Upper lobe of left lung (tissue), 6 donors: ENCODE results near the gene KRTAP5-2. TPM values are rescaled to one million over a fixed set of nuclear protein-coding genes. Genes with fewer than 3 reads are reported as not detected.

Experiments
- ATAC-seq, 2 donors: fragments of 200-7000 bp; cut with Tn5 transposase; one replicate each; pipeline ENCODE4 v1.9.1; 2022; ENCODE audit warnings: mild to moderate bottlenecking in 2 of 2, moderate library complexity in 2 of 2; ENCODE audit not compliant: low FRiP score in 2 of 2
- DNase-seq, 2 donors: peaks; one replicate each; pipeline ENCODE4 v3.0.0-alpha.2; 2019 to 2020
- H3K27ac ChIP-seq, 4 donors: fragments of 200-600 bp; sonication (generic); one replicate each; pipeline ENCODE4 v1.5.1; 2016 to 2019
- H3K27me3 ChIP-seq, 4 donors: fragments of 200-600 bp; sonication (generic); one replicate each; pipeline ENCODE4 v1.5.1; 2017 to 2019
- H3K36me3 ChIP-seq, 4 donors: fragments of 200-600 bp; sonication (generic); one replicate each; pipeline ENCODE4 v1.5.1; 2016 to 2019
- H3K4me1 ChIP-seq, 4 donors: fragments of 200-600 bp; sonication (generic); one replicate each; pipeline ENCODE4 v1.5.1; 2018 to 2019
- H3K4me3 ChIP-seq, 4 donors: fragments of 200-600 bp; sonication (generic); one replicate each; pipeline ENCODE4 v1.5.1; 2017 to 2019; ENCODE audit warnings: mild to moderate bottlenecking in 2 of 4, moderate library complexity in 1 of 4
- H3K9me3 ChIP-seq, 4 donors: fragments of 200-600 bp; sonication (generic); one replicate each; pipeline ENCODE4 v1.5.1; 2018 to 2019
- CTCF ChIP-seq, 6 experiments: fragments of 450-650 bp in 4 of 6; fragments of 200-600 bp in 2 of 6; sonication (generic) in 2 of 6; IDR thresholded peaks; one replicate each; pipeline ENCODE4 v1.5.1; 2016 to 2019; ENCODE audit warnings: antibody characterized with exemption in 6 of 6
- EP300 ChIP-seq, 4 donors: sonication (generic); formaldehyde crosslinking; IDR thresholded peaks; one replicate each; pipeline ENCODE4 v1.5.1; 2017; ENCODE audit warnings: antibody characterized with exemption in 4 of 4, control low read depth in 2 of 4
- POLR2A ChIP-seq, 4 donors: fragments of 450-650 bp; IDR thresholded peaks; one replicate each; pipeline ENCODE4 v1.5.1; 2016 to 2017; ENCODE audit warnings: antibody characterized with exemption in 4 of 4, mild to moderate bottlenecking in 2 of 4
- POLR2AphosphoS5 ChIP-seq, 2 donors: sonication (generic); formaldehyde crosslinking; IDR thresholded peaks; one replicate each; pipeline ENCODE4 v1.5.1; 2017; ENCODE audit warnings: antibody characterized with exemption in 2 of 2
- WGBS, 2 donors: methylation state at CpG; one replicate each; pipeline ENCODE4 v1.1.5; 2017 to 2018; 5-methylcytosine and 5-hydroxymethylcytosine counted together
- total RNA-seq, 6 donors: library from RNA; depleted of rRNA in 4 of 6; stranded (reverse); fragments of >200 nt in 4 of 6; gene quantifications; one replicate each; pipeline versions ENCODE4 v1.1.0 to v1.2.1, GENCODE V29; 2016 to 2021
- donor health status: DM: no; HTN: no; CAD: no; lungs with moderate emphysema.
- donor health status: DM: no; HTN: yes; CAD: no; lungs with severe emphysema.

The KRTAP5-2 gene
- total RNA-seq, 6 donors from 2014 or later: not detected

GRCh38 chr11:1564535-1565172, 33.4 kb downstream of the KRTAP5-2 start:
- WGBS, 2 donors: 56 to 100% methylated on average over 1 to 16 of the region's 16 CpGs
- H3K27ac ChIP-seq: no peak overlapping the region
- H3K9me3 ChIP-seq: no peaks in the 10 kb centered on the region
- H3K27me3 ChIP-seq: no peaks in the 10 kb centered on the region
- H3K36me3 ChIP-seq: peaks cover 0 to 50% (median 12%) of the 10 kb centered on the region in 4 donors
- peaks cover 5 to 21% (median 9%) of the 10 kb centered on the region in 4 donors for H3K4me1 ChIP-seq
- H3K4me3 ChIP-seq: no peak overlapping the region
- peak in 1 of 2 donors; percentile 78 for ATAC-seq
- TF ChIP-seq POLR2AphosphoS5 (IDR thresholded peaks at IDR 0.05): no peak
- peak in 1 of 2 donors; percentile 87 for DNase-seq

GRCh38 chr11:1563697-1564534, 34.2 kb downstream of the KRTAP5-2 start:
- 81 to 90% methylated on average over 11 to 28 of the region's 29 CpGs for WGBS, 2 donors
- TF ChIP-seq POLR2A (IDR thresholded peaks at IDR 0.05) (no peak), POLR2AphosphoS5 (IDR thresholded peaks at IDR 0.05) (no peak)
- Histone ChIP-seq H3K27ac (no peak overlapping the region), H3K4me1 (peaks cover 9 to 22% (median 16%) of the 10 kb centered on the region in 4 donors), H3K36me3 (peaks cover 0 to 50% (median 12%) of the 10 kb centered on the region in 4 donors), H3K27me3 (no peaks in the 10 kb centered on the region), H3K9me3 (no peaks in the 10 kb centered on the region), H3K4me3 (no peak overlapping the region)
- DNase-seq (peak in 1 of 2 donors; percentile 67), ATAC-seq (no peak)

GRCh38 chr11:1563149-1563638, 34.9 kb downstream of the KRTAP5-2 start:
- WGBS, 2 donors: 82 to 83% methylated on average over 4 to 12 of the region's 12 CpGs
- peaks cover 0 to 50% (median 12%) of the 10 kb centered on the region in 4 donors for H3K36me3 ChIP-seq
- peak in 1 of 2 donors; percentile 49 for DNase-seq
- H3K9me3 ChIP-seq: no peaks in the 10 kb centered on the region
- no peaks in the 10 kb centered on the region for H3K27me3 ChIP-seq
- H3K4me1 ChIP-seq: peaks cover 16 to 26% (median 21%) of the 10 kb centered on the region in 4 donors
- TF ChIP-seq EP300 (IDR thresholded peaks at IDR 0.05): no peak
- no peak for TF ChIP-seq POLR2AphosphoS5 (IDR thresholded peaks at IDR 0.05)
- TF ChIP-seq POLR2A (IDR thresholded peaks at IDR 0.05): no peak
- no peak for TF ChIP-seq CTCF (IDR thresholded peaks at IDR 0.05)
- H3K4me3 ChIP-seq: no peak overlapping the region
- no peak overlapping the region for H3K27ac ChIP-seq
- ATAC-seq: no peak

- Histone ChIP-seq H3K27me3 (no peaks in the 10 kb centered on the region), H3K9me3 (no peaks in the 10 kb centered on the region), H3K27ac (no peak overlapping the region), H3K4me3 (no peak overlapping the region), H3K4me1 (peaks cover 20 to 32% (median 27%) of the 10 kb centered on the region in 4 donors), H3K36me3 (peaks cover 0 to 52% (median 14%) of the 10 kb centered on the region in 4 donors)
- 94% methylated on average over 8 to 14 of the region's 14 CpGs for WGBS, 2 donors
- TF ChIP-seq CTCF (IDR thresholded peaks at IDR 0.05) (no peak), EP300 (IDR thresholded peaks at IDR 0.05) (no peak)
- DNase-seq: peak in 1 of 2 donors; percentile 54
- no peak for ATAC-seq
Measured at GRCh38 chr11:1562469-1563148, 35.5 kb downstream of the KRTAP5-2 start.

GRCh38 chr11:1561955-1562354, 36.1 kb downstream of the KRTAP5-2 start:
- H3K9me3 ChIP-seq: no peaks in the 10 kb centered on the region
- ATAC-seq: no peak
- TF ChIP-seq POLR2A (IDR thresholded peaks at IDR 0.05) (no peak), EP300 (IDR thresholded peaks at IDR 0.05) (no peak), CTCF (IDR thresholded peaks at IDR 0.05) (no peak), POLR2AphosphoS5 (IDR thresholded peaks at IDR 0.05) (no peak)
- no peak overlapping the region for H3K4me3 ChIP-seq
- H3K27ac ChIP-seq: no peak overlapping the region
- WGBS, 2 donors: 86 to 90% methylated on average over 3 to 5 of the region's 5 CpGs
- peak in 1 of 2 donors; percentile 52 for DNase-seq
- peaks cover 0 to 58% (median 19%) of the 10 kb centered on the region in 4 donors for H3K36me3 ChIP-seq
- H3K27me3 ChIP-seq: no peaks in the 10 kb centered on the region
- peaks cover 23 to 36% (median 29%) of the 10 kb centered on the region in 4 donors for H3K4me1 ChIP-seq
